Measurements from ENCODE around the gene ADAM12.

ADAM12 gene

DNA sequence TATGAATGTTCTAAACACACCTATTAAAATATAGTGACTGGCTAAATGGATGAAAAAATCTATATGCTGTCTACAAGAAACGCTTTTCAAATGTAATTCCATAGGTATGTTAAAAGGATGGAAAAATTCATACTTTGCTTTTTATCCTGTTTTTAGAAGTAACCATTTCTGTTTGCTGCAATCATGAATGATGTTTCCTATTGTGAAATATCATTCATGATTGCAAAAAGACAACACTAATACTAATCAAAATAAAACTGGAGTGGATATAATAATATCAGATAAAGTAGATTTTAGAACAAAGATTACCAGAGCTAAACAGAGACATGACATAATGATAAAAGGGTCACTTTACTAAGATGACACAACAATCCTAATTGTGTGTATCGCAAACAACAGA lies 353.7 kb downstream of the ADAM12 start:
- POLR2A ChIA-PET = no interaction called here
- no peak overlapping the region for H3K4me3 ChIP-seq (ENCODE audit: low read depth, low read length)
- no peaks in the 10 kb centered on the region for H3K4me1 ChIP-seq (ENCODE audit: control insufficient read depth, insufficient read depth, low read length)
- TF ChIP-seq, protein P1, sequence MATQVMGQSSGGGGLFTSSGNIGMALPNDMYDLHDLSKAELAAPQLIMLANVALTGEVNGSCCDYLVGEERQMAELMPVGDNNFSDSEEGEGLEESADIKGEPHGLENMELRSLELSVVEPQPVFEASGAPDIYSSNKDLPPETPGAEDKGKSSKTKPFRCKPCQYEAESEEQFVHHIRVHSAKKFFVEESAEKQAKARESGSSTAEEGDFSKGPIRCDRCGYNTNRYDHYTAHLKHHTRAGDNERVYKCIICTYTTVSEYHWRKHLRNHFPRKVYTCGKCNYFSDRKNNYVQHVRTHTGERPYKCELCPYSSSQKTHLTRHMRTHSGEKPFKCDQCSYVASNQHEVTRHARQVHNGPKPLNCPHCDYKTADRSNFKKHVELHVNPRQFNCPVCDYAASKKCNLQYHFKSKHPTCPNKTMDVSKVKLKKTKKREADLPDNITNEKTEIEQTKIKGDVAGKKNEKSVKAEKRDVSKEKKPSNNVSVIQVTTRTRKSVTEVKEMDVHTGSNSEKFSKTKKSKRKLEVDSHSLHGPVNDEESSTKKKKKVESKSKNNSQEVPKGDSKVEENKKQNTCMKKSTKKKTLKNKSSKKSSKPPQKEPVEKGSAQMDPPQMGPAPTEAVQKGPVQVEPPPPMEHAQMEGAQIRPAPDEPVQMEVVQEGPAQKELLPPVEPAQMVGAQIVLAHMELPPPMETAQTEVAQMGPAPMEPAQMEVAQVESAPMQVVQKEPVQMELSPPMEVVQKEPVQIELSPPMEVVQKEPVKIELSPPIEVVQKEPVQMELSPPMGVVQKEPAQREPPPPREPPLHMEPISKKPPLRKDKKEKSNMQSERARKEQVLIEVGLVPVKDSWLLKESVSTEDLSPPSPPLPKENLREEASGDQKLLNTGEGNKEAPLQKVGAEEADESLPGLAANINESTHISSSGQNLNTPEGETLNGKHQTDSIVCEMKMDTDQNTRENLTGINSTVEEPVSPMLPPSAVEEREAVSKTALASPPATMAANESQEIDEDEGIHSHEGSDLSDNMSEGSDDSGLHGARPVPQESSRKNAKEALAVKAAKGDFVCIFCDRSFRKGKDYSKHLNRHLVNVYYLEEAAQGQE (tag by site-specific recombination; IDR thresholded peaks at IDR 0.05) = no peak
- TF ChIP-seq ZNF223 (tag by site-specific recombination; IDR thresholded peaks at IDR 0.05) (no peak), MZF1 (tag by site-specific recombination; IDR thresholded peaks at IDR 0.05; ENCODE audit: borderline replicate concordance) (no peak), ZNF629 (tag by site-specific recombination; IDR thresholded peaks at IDR 0.05) (no peak), YY1 (tag by site-specific recombination; IDR thresholded peaks at IDR 0.05) (no peak)
- H3K27ac ChIP-seq (ENCODE audit: extremely low read depth, low read depth, low read length) = no peak overlapping the region
- CTCF ChIA-PET = no interaction called here
- no peaks in the 10 kb centered on the region for H3K9me3 ChIP-seq (ENCODE audit: control insufficient read depth, insufficient read depth, low read depth, low read length)
- no peaks in the 10 kb centered on the region for H3K36me3 ChIP-seq (ENCODE audit: control insufficient read depth in 2 of 2, insufficient read depth in 1 of 2, low read length in 2 of 2)

DNA sequence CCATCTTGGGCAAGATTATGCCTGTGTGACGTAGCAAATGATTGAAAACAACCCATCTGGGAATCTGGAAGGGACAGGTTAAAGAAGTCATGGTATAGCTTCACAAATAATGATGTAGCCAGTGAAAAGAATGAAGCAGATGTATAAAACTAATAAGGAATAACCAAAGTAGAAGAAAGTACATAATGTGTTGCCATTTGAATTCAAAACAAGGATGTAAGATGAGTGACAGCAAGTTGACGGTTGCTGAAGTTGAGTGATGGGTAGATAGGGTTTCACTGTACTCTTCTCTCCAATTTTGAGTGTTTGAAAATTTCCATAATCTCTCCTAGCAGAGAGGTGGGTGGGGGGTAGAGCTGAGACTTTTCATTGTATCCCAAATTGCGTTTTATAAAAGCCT lies 358.3 kb downstream of the ADAM12 start:
- H3K36me3 ChIP-seq (ENCODE audit: control insufficient read depth in 2 of 2, insufficient read depth in 1 of 2, low read length in 2 of 2) = no peaks in the 10 kb centered on the region
- ChIA-PET POLR2A (no interaction called here), CTCF (interaction anchor here (1.1 kb wide), 1 partner anchor 48 kb away, joined by 3 read pairs; no protein-coding TSS in a partner anchor)
- no peak for TF ChIP-seq ZNF548 (tag by site-specific recombination; IDR thresholded peaks at IDR 0.05)
- no peak for TF ChIP-seq ZNF776 (tag by site-specific recombination; IDR thresholded peaks at IDR 0.05; ENCODE audit: borderline replicate concordance)
- no peak for TF ChIP-seq ZBTB8A (tag by site-specific recombination; IDR thresholded peaks at IDR 0.05)
- TF ChIP-seq PATZ1 (tag by site-specific recombination; IDR thresholded peaks at IDR 0.05) = no peak
- TF ChIP-seq OSR2 (tag by site-specific recombination; IDR thresholded peaks at IDR 0.05) = no peak
- TF ChIP-seq ZNF155 (tag by site-specific recombination; IDR thresholded peaks at IDR 0.05) = no peak
- H3K4me1 ChIP-seq (ENCODE audit: control insufficient read depth, insufficient read depth, low read length) = no peaks in the 10 kb centered on the region
- H3K4me3 ChIP-seq (ENCODE audit: low read depth, low read length) = no peak overlapping the region
- H3K9me3 ChIP-seq (ENCODE audit: control insufficient read depth, insufficient read depth, low read depth, low read length) = no peaks in the 10 kb centered on the region
- H3K27ac ChIP-seq (ENCODE audit: extremely low read depth, low read depth, low read length) = no peak overlapping the region

DNA sequence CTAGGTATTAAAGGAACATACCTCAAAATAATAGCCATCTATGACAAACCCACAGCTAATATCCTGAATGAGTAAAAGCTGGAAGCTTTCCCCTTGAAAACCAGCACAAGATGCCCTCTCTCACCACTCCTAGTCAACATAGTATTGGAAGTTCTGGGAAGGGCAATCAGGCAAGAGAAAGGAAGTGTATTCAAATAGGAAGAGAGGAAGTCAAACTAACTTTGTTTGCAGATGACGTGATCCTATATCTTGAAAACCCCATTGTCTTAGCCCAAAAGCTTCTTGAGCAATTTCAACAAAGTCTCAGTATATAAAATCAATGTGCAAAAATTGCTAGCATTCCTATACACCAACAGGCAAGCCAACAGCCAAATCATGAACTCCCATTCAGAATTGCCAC lies 360.6 kb downstream of the ADAM12 start:
- H3K9me3 ChIP-seq (ENCODE audit: control insufficient read depth, insufficient read depth, low read depth, low read length) = no peaks in the 10 kb centered on the region
- H3K4me1 ChIP-seq (ENCODE audit: control insufficient read depth, insufficient read depth, low read length) = no peaks in the 10 kb centered on the region
- H3K4me3 ChIP-seq (ENCODE audit: low read depth, low read length) = no peak overlapping the region
- no peaks in the 10 kb centered on the region for H3K36me3 ChIP-seq (ENCODE audit: control insufficient read depth in 2 of 2, insufficient read depth in 1 of 2, low read length in 2 of 2)
- ChIA-PET POLR2A (no interaction called here), CTCF (interaction anchor here (0.6 kb wide), 1 partner anchor 48 kb away, joined by 4 read pairs; no protein-coding TSS in a partner anchor)
- TF ChIP-seq, protein P1 (tag by site-specific recombination; IDR thresholded peaks at IDR 0.05) = no peak
- TF ChIP-seq, protein P2, sequence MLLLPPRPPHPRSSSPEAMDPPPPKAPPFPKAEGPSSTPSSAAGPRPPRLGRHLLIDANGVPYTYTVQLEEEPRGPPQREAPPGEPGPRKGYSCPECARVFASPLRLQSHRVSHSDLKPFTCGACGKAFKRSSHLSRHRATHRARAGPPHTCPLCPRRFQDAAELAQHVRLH (tag by site-specific recombination; IDR thresholded peaks at IDR 0.05) = no peak
- TF ChIP-seq ZNF10 (tag by site-specific recombination; IDR thresholded peaks at IDR 0.05) (no peak), ZNF174 (tag by site-specific recombination; IDR thresholded peaks at IDR 0.05) (no peak), ZNF48 (tag by site-specific recombination; IDR thresholded peaks at IDR 0.05) (no peak), ZNF416 (tag by site-specific recombination; IDR thresholded peaks at IDR 0.05) (no peak), BCL11B (tag by site-specific recombination; IDR thresholded peaks at IDR 0.05; ENCODE audit: low read depth) (no peak), TRIM28 (IDR thresholded peaks at IDR 0.05; ENCODE audit: borderline replicate concordance, low read length) (no peak), GFI1B (tag by site-specific recombination; IDR thresholded peaks at IDR 0.05) (no peak), ZNF692 (tag by site-specific recombination; IDR thresholded peaks at IDR 0.05) (no peak), ZNF677 (tag by site-specific recombination; IDR thresholded peaks at IDR 0.05) (no peak), GLI2 (tag by site-specific recombination; IDR thresholded peaks at IDR 0.05; ENCODE audit: borderline replicate concordance, low read depth) (no peak), ZNF146 (tag by site-specific recombination; IDR thresholded peaks at IDR 0.05) (no peak)
- no peak overlapping the region for H3K27ac ChIP-seq (ENCODE audit: extremely low read depth, low read depth, low read length)
